PFSK-1 (cell line): Measurements from ENCODE around the gene RHOT2.

Experiments
- FOXP2 ChIP-seq: optimal IDR thresholded peaks from 2 replicates; pipeline ENCODE3; 2011; ENCODE audit warnings: borderline replicate concordance, control low read depth, inconsistent platforms; ENCODE audit not compliant: insufficient read depth; ENCODE audit errors: extremely low read length, extremely low read depth
- POLR2AphosphoS5 ChIP-seq: IDR thresholded peaks from 2 replicates; pipeline ENCODE4 v1.6.1; 2012; ENCODE audit warnings: low read depth, mild to moderate bottlenecking, control low read depth, low read length, moderate library complexity
- REST ChIP-seq, 2 experiments: IDR thresholded peaks; 2 replicates each; pipeline versions ENCODE4 v1.6.1 to v1.8.0; 2011 to 2012; ENCODE audit warnings: low read depth in 2 of 2, low read length in 2 of 2, control low read depth in 1 of 2, inconsistent platforms in 1 of 2, mild to moderate bottlenecking in 1 of 2, moderate library complexity in 1 of 2; ENCODE audit not compliant: insufficient read depth in 1 of 2
- SIN3A ChIP-seq: IDR thresholded peaks from 2 replicates; pipeline ENCODE4 v1.6.1; 2012; ENCODE audit warnings: mild to moderate bottlenecking, low read length, moderate library complexity, borderline replicate concordance; ENCODE audit not compliant: insufficient read depth
- TAF1 ChIP-seq: IDR thresholded peaks from 2 replicates; pipeline ENCODE4 v1.6.1; 2012; ENCODE audit warnings: low read length, control low read depth, borderline replicate concordance; ENCODE audit not compliant: insufficient read depth

- TF ChIP-seq REST (IDR thresholded peaks at IDR 0.05; ENCODE audit: insufficient read depth in 1 of 2, low read depth in 2 of 2, low read length in 2 of 2) (no peak), POLR2AphosphoS5 (no peak), SIN3A (no peak), TAF1 (no peak), FOXP2 (no peak)
Observed at GRCh38 chr16:684961-685696, 17.2 kb downstream of the RHOT2 start.
